ENCODE data around the gene MGAT4A.

- TF ChIP-seq FOSL2 (IDR thresholded peaks at IDR 0.05) (no peak), FOSL2 (CRISPR knock-in tag; IDR thresholded peaks at IDR 0.05) (no peak), CTCF (IDR thresholded peaks at IDR 0.05) (no peak), ZFP36 (IDR thresholded peaks at IDR 0.05; ENCODE audit: borderline replicate concordance, partially characterized antibody) (no peak), MAX (IDR thresholded peaks at IDR 0.05) (no peak), CEBPB (IDR thresholded peaks at IDR 0.05) (no peak)
Measured at GRCh38 chr2:98750593-98751282, 19.8 kb upstream of the MGAT4A start.

Measured in A549 (cell line).